NCI-H2196 treated with DMSO at 0.1 percent for 48 hours (cell line): ENCODE data around the gene ZNF438.

Source experiments
- DNase-seq: peaks from one replicate; lab custom pipeline; 2025; ENCODE audit not compliant: unreplicated experiment; lab: John Stamatoyannopoulos, UW

ZNF438 gene

GRCh38 chr10:30854656-30855055, 177.0 kb downstream of the ZNF438 start:
- no peak for DNase-seq

GRCh38 chr10:30853066-30853465, 178.6 kb downstream of the ZNF438 start:
- DNase-seq: no peak

- DNase-seq: no peak
Measured at GRCh38 chr10:30850776-30851175, 180.9 kb downstream of the ZNF438 start.

- no peak for DNase-seq
Measured at GRCh38 chr10:30849231-30850035, 182.2 kb downstream of the ZNF438 start.

- DNase-seq: no peak
Measured at GRCh38 chr10:30848396-30849032, 183.2 kb downstream of the ZNF438 start.

- no peak for DNase-seq
Measured at GRCh38 chr10:30847642-30848041, 184.0 kb downstream of the ZNF438 start.

- no peak for DNase-seq
Measured at GRCh38 chr10:30847199-30847598, 184.5 kb downstream of the ZNF438 start.

- no peak for DNase-seq
Measured at GRCh38 chr10:30846710-30847109, 185.0 kb downstream of the ZNF438 start.

- no peak for DNase-seq
Measured at GRCh38 chr10:30842894-30843293, 188.8 kb downstream of the ZNF438 start.

GRCh38 chr10:30842185-30842584, 189.5 kb downstream of the ZNF438 start:
- DNase-seq: no peak

GRCh38 chr10:30840395-30841050, 191.1 kb downstream of the ZNF438 start:
- no peak for DNase-seq

- no peak for DNase-seq
Measured at GRCh38 chr10:30839652-30840051, 192.0 kb downstream of the ZNF438 start.

- no peak for DNase-seq
Measured at GRCh38 chr10:30836406-30836805, 195.3 kb downstream of the ZNF438 start.

- DNase-seq: no peak
Measured at GRCh38 chr10:30835146-30835545, 196.5 kb downstream of the ZNF438 start.

- no peak for DNase-seq
Measured at GRCh38 chr10:30834651-30835050, 197.0 kb downstream of the ZNF438 start.

GRCh38 chr10:30834153-30834552, 197.5 kb downstream of the ZNF438 start:
- DNase-seq: no peak

GRCh38 chr10:30833628-30833970, 198.1 kb downstream of the ZNF438 start:
- DNase-seq: no peak

GRCh38 chr10:30832749-30833627, 198.7 kb downstream of the ZNF438 start:
- no peak for DNase-seq

- DNase-seq: no peak
Measured at GRCh38 chr10:30832001-30832748, 199.5 kb downstream of the ZNF438 start.

- DNase-seq: no peak
Measured at GRCh38 chr10:30831426-30831825, 200.2 kb downstream of the ZNF438 start.
